Measurements from ENCODE around the gene CH25H.
"Not testable (repeated sequence)": the region's sequence is repeated elsewhere in the genome, so short reads cannot be mapped to it uniquely, and the experiment has no call there.

Gene CH25H

DNA sequence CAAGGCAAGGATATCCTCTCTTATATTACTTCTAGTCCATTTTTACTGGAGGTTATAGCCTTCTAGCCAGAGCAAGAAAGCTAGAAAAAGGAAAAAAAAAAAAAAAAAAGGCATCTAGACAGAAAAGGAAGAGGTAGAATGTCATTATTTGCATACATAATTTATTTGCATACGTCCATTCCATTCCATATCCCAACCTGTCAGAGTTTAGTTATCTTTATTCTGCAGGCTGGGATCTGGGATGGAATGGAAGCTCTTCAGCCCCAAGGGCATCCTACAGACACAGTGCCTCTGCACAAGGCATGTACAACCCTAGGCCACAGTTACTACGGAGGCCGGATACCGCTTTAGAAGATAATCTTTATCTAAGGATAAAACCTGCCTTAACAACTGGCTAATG, 9.6 kb downstream of the CH25H start:
- DNase-seq (ENCODE audit: low spot score) = no peak

DNA sequence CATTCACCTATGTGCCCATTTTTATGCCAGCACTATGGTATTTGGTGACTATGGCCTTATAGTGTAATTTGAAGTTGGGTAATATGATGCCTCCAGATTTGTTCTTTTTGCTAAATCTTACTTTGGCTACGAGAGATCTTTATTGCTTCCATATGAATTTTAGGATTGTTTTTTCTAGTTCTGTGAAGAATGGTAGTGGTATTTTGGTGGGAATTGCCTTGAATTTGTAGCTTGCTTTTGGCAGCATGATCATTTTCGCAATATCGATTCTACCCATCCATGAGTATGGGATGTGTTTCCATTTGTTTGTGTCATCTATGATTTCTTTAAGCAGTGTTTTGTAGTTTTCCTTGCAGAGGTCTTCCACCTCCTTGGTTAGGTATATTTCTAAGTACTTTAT, 15.8 kb downstream of the CH25H start:
- DNase-seq (ENCODE audit: low spot score) = not testable (repeated sequence)

- no peak for DNase-seq (ENCODE audit: low spot score)
Measured at GRCh38 chr10:89189211-89189734, 17.8 kb downstream of the CH25H start.

DNA sequence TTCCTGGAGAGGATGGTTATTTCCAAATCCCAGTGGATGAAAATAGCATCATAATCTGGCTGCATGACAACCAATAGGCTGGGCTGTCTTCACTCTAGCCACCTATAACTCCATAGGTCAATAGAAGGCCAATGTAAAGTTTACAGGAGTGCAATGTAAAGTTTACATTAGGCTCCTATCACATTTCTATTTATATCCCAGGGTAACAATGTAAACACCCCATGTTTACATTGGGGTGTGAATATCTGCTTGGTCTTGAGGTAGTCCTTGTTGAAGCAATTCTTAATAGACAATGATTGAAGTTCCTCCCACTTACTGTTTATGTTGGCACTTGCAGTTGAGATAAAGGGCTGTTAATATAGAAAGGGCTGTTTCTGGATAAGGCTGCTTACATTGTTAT, 21.5 kb downstream of the CH25H start:
- DNase-seq (ENCODE audit: low spot score) = no peak

GRCh38 chr10:89184638-89185037, 22.5 kb downstream of the CH25H start:
- no peak for DNase-seq (ENCODE audit: low spot score)

DNA sequence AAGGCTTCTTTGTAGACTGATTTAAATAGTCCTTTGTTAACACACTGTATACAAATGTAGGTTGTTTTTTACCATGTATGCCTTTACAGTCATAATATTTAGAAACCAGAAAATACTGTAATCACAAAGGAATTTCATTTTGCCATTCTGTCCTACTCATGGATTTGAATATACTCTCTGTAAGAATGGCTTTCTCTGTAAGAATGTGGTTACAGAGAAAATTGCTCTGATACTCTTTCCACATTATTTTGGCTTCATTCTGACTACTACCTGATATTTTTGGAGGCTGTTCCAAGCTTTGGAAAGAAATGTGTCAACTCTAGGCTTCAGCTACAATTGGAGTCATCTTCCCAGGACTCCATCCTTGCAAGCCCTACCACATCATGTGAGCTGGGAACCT, 23.5 kb downstream of the CH25H start:
- DNase-seq (ENCODE audit: low spot score) = no peak

GRCh38 chr10:89182894-89183293, 24.2 kb downstream of the CH25H start:
- DNase-seq (ENCODE audit: low spot score) = no peak

DNA sequence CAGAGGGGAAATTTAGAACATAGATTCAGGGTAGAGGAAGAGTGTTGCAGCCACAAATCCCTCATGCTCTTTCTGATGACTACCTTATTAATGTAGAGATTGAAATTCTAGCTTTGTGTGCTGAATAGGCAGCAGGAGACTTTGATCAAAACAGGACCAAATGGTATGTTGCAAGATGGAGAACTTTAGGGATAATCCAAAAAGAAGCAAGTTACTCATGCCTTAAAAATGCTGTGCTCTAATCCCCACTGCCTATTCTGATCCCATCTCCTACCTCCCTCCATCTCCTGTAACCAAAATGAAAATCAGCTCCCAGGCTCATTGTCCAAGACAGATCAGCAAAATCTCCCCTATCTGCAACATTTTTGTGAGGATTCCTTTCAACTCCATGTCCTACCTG, 31.3 kb downstream of the CH25H start:
- DNase-seq (ENCODE audit: low spot score) = no peak

- no peak for DNase-seq (ENCODE audit: low spot score)
Measured at GRCh38 chr10:89173075-89173474, 34.0 kb downstream of the CH25H start.

- no peak for DNase-seq (ENCODE audit: low spot score)
Measured at GRCh38 chr10:89171996-89172395, 35.1 kb downstream of the CH25H start.

DNA sequence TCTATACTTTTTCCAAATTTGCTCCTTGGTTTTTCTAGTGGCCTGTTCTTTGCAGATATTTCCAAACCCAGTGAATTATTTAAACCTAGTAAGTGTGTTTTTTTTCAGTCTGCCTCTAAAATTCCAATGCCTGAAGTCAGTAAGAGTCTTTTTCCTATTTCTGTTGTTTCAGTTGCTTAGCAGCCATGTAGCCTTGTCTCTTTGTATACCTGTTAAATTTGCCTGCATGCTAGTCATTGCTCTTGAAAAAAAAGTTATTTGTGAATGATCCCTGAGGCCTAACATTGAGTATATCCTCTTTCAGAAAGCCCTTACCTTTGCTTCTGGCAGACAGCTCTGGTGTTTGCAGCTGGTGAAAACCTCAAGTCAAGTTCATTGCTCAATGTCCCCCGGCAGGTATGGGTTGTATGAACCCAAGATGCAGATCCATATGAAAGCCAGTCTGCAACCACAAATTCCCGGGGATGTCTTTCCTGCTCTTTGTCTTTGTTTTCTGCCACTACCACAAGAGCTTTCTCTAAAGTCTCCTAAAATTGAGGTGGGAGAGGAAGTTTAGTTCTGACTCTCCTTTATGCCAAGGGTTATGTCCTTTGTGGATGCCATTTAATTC, 35.7 kb downstream of the CH25H start:
- no peak for DNase-seq (ENCODE audit: low spot score)

- not testable (repeated sequence) for DNase-seq (ENCODE audit: low spot score)
Measured at GRCh38 chr10:89168354-89168900, 38.7 kb downstream of the CH25H start.

DNA sequence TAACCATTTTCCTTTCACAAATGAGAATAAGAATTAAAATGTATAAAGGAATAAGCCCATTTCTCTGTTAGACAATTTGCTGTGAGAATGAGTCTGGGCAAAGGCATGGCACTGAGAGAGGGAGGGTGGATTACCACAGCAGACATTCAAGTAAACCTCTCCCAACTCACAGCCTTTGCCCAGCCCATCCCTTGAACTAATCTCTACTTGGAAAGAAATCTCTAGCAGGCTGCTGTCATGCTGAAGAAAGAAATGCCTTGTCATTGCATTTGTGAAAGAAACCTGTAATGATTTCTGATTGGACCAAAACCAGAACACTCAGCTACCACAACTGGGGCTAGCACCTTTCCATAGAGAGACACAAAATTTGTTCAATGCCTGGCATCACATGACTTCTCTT, 39.2 kb downstream of the CH25H start:
- no peak for DNase-seq (ENCODE audit: low spot score)

DNA sequence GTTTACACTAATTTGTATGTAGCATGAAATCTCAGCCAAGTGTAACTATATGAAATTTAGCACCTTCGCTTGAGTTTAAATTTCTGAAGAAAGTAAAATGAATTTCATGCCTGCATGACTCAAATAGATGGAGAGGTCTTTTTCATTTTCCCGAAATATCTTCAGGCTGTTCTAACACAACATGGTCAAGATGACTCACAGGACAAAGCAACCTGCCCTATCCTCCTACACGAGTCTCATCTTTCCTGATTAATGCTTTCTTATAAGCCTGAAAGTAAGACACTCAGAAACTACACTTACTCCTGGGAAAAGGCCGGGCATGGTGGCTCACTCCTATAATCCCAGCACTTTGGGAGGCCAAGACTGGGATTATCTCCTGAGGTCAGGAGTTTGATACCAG, 41.2 kb downstream of the CH25H start:
- no peak for DNase-seq (ENCODE audit: low spot score)

DNA sequence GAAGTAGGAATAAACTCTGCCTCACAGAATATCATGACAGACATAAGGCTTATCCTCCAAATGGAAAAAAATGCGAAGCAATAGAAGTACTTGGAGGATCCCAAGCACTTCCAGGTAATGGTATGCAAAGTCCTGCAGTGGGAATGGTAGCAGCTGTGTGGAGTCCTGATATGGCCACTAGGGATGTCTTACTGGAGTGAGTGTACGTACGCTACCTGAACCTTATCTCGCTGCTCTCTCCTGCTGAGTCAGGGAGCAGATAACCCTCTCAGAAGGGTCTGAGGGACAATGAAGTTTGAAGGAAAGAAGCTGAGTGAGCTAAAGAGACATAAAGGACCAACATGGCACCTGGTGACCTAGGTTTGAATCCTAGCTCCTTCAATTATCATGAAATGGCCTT, 42.2 kb downstream of the CH25H start:
- DNase-seq (ENCODE audit: low spot score) = no peak

- no peak for DNase-seq (ENCODE audit: low spot score)
Measured at GRCh38 chr10:89164080-89164479, 43.0 kb downstream of the CH25H start.

GRCh38 chr10:89163265-89163995, 43.7 kb downstream of the CH25H start:
- DNase-seq (ENCODE audit: low spot score) = no peak

DNA sequence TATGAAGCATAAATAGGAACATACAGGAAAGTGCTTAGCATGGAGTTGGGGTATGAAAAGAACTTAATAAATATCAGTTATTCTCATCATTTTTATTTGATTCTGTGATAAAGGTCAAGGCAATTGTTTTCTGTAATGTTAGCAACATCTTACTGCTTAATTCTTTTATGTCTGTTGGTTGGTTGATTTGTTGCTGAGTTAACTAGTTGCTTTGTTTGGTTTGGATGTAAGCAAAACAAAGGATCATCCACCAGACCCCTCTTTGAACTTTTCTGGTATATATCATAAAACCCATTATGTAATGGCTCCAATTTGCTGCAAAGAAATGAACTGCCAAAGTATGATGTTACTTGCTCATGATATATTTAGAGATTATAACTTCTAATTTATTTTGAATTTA, 44.5 kb downstream of the CH25H start:
- no peak for DNase-seq (ENCODE audit: low spot score)

- no peak for DNase-seq (ENCODE audit: low spot score)
Measured at GRCh38 chr10:89160339-89160738, 46.8 kb downstream of the CH25H start.

GRCh38 chr10:89159761-89160160, 47.4 kb downstream of the CH25H start:
- DNase-seq (ENCODE audit: low spot score) = no peak

DNA sequence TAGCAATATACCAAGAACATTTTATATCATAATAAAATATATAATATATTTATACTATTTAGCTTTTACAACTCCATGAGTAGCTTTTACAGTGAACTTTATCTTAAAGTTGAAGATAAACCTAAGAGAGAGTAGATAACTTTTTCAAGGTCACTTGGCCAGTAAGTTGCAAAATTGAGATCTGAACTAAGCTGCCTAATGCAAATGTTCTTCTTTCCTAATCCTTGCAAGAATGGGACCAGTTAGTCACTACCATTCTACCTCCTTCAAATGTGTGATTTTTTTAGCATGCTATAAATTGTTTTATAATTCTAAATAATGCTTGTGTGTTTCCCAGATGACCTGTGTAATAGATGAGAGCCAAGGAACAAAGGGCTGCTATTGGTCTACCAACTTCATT, 47.8 kb downstream of the CH25H start:
- no peak for DNase-seq (ENCODE audit: low spot score)

DNA sequence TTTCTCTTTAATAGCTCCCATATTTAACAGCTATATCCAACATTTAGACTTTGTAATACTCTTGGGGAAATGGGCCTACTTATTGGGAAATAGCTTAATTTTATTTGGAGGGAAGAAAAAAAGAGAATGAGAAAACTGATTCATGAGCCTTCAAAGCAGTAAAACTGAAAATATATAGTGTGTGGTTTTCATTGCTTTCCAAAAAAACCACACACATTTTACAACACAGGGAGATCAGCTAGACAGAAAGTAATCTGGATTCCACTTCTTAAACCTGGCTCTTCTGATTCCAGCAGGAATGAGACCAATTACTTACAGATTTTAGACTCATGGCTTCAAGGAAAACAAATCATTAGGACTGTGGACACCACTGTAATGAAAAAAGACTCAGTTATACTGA, 48.7 kb downstream of the CH25H start:
- no peak for DNase-seq (ENCODE audit: low spot score)

GRCh38 chr10:89156161-89156835, 50.8 kb downstream of the CH25H start:
- no peak for DNase-seq (ENCODE audit: low spot score)
